Measurements from ENCODE around the gene MRPL55.

GRCh38 chr1:228146417-228147150 lies 37.5 kb upstream of the MRPL55 start:
- TF ChIP-seq, protein P1, sequence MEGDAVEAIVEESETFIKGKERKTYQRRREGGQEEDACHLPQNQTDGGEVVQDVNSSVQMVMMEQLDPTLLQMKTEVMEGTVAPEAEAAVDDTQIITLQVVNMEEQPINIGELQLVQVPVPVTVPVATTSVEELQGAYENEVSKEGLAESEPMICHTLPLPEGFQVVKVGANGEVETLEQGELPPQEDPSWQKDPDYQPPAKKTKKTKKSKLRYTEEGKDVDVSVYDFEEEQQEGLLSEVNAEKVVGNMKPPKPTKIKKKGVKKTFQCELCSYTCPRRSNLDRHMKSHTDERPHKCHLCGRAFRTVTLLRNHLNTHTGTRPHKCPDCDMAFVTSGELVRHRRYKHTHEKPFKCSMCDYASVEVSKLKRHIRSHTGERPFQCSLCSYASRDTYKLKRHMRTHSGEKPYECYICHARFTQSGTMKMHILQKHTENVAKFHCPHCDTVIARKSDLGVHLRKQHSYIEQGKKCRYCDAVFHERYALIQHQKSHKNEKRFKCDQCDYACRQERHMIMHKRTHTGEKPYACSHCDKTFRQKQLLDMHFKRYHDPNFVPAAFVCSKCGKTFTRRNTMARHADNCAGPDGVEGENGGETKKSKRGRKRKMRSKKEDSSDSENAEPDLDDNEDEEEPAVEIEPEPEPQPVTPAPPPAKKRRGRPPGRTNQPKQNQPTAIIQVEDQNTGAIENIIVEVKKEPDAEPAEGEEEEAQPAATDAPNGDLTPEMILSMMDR (IDR thresholded peaks at IDR 0.05 in 4 of 5, conservative IDR thresholded peaks at IDR 0.05 in 1 of 5): no peak
- no peak for TF ChIP-seq POLR2A (IDR thresholded peaks at IDR 0.05)
